ENCODE data around the gene STX11.

GRCh38 chr6:144174006-144174405 lies 23.7 kb downstream of the STX11 start:
- TF ChIP-seq, protein P1, sequence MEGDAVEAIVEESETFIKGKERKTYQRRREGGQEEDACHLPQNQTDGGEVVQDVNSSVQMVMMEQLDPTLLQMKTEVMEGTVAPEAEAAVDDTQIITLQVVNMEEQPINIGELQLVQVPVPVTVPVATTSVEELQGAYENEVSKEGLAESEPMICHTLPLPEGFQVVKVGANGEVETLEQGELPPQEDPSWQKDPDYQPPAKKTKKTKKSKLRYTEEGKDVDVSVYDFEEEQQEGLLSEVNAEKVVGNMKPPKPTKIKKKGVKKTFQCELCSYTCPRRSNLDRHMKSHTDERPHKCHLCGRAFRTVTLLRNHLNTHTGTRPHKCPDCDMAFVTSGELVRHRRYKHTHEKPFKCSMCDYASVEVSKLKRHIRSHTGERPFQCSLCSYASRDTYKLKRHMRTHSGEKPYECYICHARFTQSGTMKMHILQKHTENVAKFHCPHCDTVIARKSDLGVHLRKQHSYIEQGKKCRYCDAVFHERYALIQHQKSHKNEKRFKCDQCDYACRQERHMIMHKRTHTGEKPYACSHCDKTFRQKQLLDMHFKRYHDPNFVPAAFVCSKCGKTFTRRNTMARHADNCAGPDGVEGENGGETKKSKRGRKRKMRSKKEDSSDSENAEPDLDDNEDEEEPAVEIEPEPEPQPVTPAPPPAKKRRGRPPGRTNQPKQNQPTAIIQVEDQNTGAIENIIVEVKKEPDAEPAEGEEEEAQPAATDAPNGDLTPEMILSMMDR (IDR thresholded peaks at IDR 0.05): no peak
- TF ChIP-seq EP300 (IDR thresholded peaks at IDR 0.05) (no peak), POLR2A (IDR thresholded peaks at IDR 0.05) (no peak)

All from stomach (tissue), 4 donors.